ENCODE data around the gene TSPAN18.

DNA sequence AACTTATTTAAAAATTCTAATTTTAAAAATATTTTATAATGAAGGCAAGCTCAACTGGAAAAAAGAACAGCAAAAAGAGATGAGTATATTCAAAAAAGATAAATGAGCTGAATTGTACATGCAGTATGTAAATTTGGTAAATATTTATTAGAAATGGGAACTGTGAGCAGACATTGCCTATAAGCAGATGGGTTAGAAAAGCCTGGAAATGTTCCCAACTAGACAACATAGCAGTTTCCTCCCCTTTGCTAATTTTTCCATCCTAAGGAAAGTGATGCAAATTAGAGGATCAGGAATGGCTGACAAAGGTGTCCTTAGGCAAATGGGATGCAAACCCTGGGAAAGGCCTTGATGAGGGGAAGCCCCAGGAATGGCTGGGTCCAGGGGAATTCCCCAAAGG lies 186.7 kb downstream of the TSPAN18 start:
- TF ChIP-seq, protein P1, sequence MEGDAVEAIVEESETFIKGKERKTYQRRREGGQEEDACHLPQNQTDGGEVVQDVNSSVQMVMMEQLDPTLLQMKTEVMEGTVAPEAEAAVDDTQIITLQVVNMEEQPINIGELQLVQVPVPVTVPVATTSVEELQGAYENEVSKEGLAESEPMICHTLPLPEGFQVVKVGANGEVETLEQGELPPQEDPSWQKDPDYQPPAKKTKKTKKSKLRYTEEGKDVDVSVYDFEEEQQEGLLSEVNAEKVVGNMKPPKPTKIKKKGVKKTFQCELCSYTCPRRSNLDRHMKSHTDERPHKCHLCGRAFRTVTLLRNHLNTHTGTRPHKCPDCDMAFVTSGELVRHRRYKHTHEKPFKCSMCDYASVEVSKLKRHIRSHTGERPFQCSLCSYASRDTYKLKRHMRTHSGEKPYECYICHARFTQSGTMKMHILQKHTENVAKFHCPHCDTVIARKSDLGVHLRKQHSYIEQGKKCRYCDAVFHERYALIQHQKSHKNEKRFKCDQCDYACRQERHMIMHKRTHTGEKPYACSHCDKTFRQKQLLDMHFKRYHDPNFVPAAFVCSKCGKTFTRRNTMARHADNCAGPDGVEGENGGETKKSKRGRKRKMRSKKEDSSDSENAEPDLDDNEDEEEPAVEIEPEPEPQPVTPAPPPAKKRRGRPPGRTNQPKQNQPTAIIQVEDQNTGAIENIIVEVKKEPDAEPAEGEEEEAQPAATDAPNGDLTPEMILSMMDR (conservative IDR thresholded peaks at IDR 0.05; ENCODE audit: low read depth, low read length) = no peak
- no peak for TF ChIP-seq EZH2 (IDR thresholded peaks at IDR 0.05; ENCODE audit: borderline replicate concordance, low read depth, low read length, poor library complexity, severe bottlenecking)

Data from A673 (cell line).